Breast epithelium (tissue), 4 donors: ENCODE measurements around the gene MLYCD. TPM values are rescaled to one million over a fixed set of nuclear protein-coding genes. Genes with fewer than 3 reads are reported as not detected.

ENCODE experiments used
- DNase-seq, 2 donors: peaks; one replicate each; pipeline ENCODE4 v3.0.0-alpha.2; 2019; ENCODE audit warnings: low spot score in 2 of 2
- H3K27ac ChIP-seq, 2 donors: fragments of 200-600 bp; sonication (generic) in 1 of 2; one replicate each; pipeline ENCODE4 v1.5.1; 2016 to 2019; ENCODE audit warnings: mild to moderate bottlenecking in 1 of 2
- H3K27me3 ChIP-seq, 2 donors: fragments of 200-600 bp; sonication (generic) in 1 of 2; one replicate each; pipeline versions ENCODE4 v1.5.1 to v1.6.0; 2017 to 2019; ENCODE audit warnings: control low read depth in 1 of 2, mild to moderate bottlenecking in 1 of 2
- H3K36me3 ChIP-seq: fragments of 200-600 bp; one replicate; pipeline ENCODE4 v1.5.1; 2019
- H3K4me1 ChIP-seq, 2 donors: fragments of 200-600 bp; sonication (generic); one replicate each; pipeline ENCODE4 v1.5.1; 2016 to 2019; ENCODE audit warnings: control low read depth in 1 of 2
- H3K4me3 ChIP-seq, 3 donors: fragments of 200-600 bp; sonication (generic); 1 replicate in 2 of 3; 2 replicates in 1 of 3; pipeline ENCODE4 v1.5.1; 2016 to 2019; ENCODE audit warnings: mild to moderate bottlenecking in 3 of 3, moderate library complexity in 2 of 3
- H3K9me3 ChIP-seq, 2 donors: fragments of 200-600 bp; sonication (generic) in 1 of 2; one replicate each; pipeline ENCODE4 v1.5.1; 2016 to 2019; ENCODE audit warnings: control low read depth in 1 of 2
- CTCF ChIP-seq, 3 donors: fragments of 450-650 bp; IDR thresholded peaks; one replicate each; pipeline ENCODE4 v1.5.1; 2016 to 2017; ENCODE audit warnings: antibody characterized with exemption in 3 of 3, mild to moderate bottlenecking in 3 of 3, moderate library complexity in 3 of 3
- POLR2A ChIP-seq: fragments of 450-650 bp; IDR thresholded peaks from one replicate; pipeline ENCODE4 v1.6.1; 2016; ENCODE audit warnings: antibody characterized with exemption, mild to moderate bottlenecking, moderate library complexity
- POLR2AphosphoS5 ChIP-seq, 3 donors: sonication (generic); formaldehyde crosslinking; IDR thresholded peaks; one replicate each; pipeline ENCODE4 v1.6.1; 2017; ENCODE audit warnings: antibody characterized with exemption in 3 of 3
- intact Hi-C: fragments of 100-400 bp; cut with DNase I; formaldehyde crosslinking; loops from one replicate; pipeline ENCODE4 v1.15.1; 2023; ENCODE audit warnings: low total_unique reads
- total RNA-seq, 3 donors: library from RNA; depleted of rRNA; stranded (reverse); fragments of >200 nt; gene quantifications; one replicate each; pipeline ENCODE4 v1.1.0, GENCODE V29; 2016

Gene MLYCD
- total RNA-seq, 3 donors from 2014 or later, result 9.5 to 17.0 (median 12.1) TPM

- TF ChIP-seq POLR2AphosphoS5 (IDR thresholded peaks at IDR 0.05), result no peak
- TF ChIP-seq CTCF (IDR thresholded peaks at IDR 0.05), result no peak
- TF ChIP-seq POLR2A, result no peak
- intact Hi-C loops, result no loop called here
- H3K27me3 ChIP-seq, result no peaks in the 10 kb centered on the region
- no peaks in the 10 kb centered on the region for H3K9me3 ChIP-seq
- no peaks in the 10 kb centered on the region for H3K36me3 ChIP-seq
- no peak overlapping the region for H3K27ac ChIP-seq
- no peaks in the 10 kb centered on the region for H3K4me1 ChIP-seq
- no peak overlapping the region for H3K4me3 ChIP-seq
- no peak for DNase-seq
Observed at GRCh38 chr16:83966153-83966696, 67.3 kb downstream of the MLYCD start.

- intact Hi-C loops, result no loop called here
- no peaks in the 10 kb centered on the region for H3K9me3 ChIP-seq
- DNase-seq, result no peak
- no peak overlapping the region for H3K4me3 ChIP-seq
- no peak for TF ChIP-seq POLR2AphosphoS5 (IDR thresholded peaks at IDR 0.05)
- no peak for TF ChIP-seq CTCF (IDR thresholded peaks at IDR 0.05)
- TF ChIP-seq POLR2A, result no peak
- H3K27me3 ChIP-seq, result no peaks in the 10 kb centered on the region
- H3K36me3 ChIP-seq, result no peaks in the 10 kb centered on the region
- H3K27ac ChIP-seq, result no peak overlapping the region
- H3K4me1 ChIP-seq, result no peaks in the 10 kb centered on the region
Observed at GRCh38 chr16:83967091-83967490, 68.2 kb downstream of the MLYCD start.

- DNase-seq, result no peak
- Histone ChIP-seq H3K27ac (no peak within 1 kb of the TSS), H3K36me3 (no peaks in the 10 kb centered on the region), H3K4me3 (peak within 1 kb of the TSS; percentile 36 to 65 (median 46)), H3K27me3 (no peaks in the 10 kb centered on the region), H3K4me1 (no peaks in the 10 kb centered on the region), H3K9me3 (no peaks in the 10 kb centered on the region)
- intact Hi-C loops, result no loop called here
- TF ChIP-seq CTCF (IDR thresholded peaks at IDR 0.05), result peak in 1 of 3 donors; percentile 17
- no peak for TF ChIP-seq POLR2A
Observed at GRCh38 chr16:83967838-83968305, 69.0 kb downstream of the MLYCD start, which contains the start of gene NECAB2. TSS of gene NECAB2 (plus strand) at chr16:83968244. CDS start at chr16:83968649, 405 bp downstream.

- Histone ChIP-seq H3K9me3 (no peaks in the 10 kb centered on the region), H3K27me3 (no peaks in the 10 kb centered on the region), H3K27ac (no peak overlapping the region), H3K4me1 (no peaks in the 10 kb centered on the region), H3K4me3 (peak overlapping the region; percentile 36 to 65 (median 46)), H3K36me3 (no peaks in the 10 kb centered on the region)
- no peak for DNase-seq
- TF ChIP-seq CTCF (IDR thresholded peaks at IDR 0.05) (no peak), POLR2AphosphoS5 (IDR thresholded peaks at IDR 0.05) (no peak)
- intact Hi-C loops, result no loop called here
Observed at GRCh38 chr16:83968306-83968851, 69.5 kb downstream of the MLYCD start.

- no peak for TF ChIP-seq CTCF (IDR thresholded peaks at IDR 0.05)
- TF ChIP-seq POLR2AphosphoS5 (IDR thresholded peaks at IDR 0.05), result no peak
- TF ChIP-seq POLR2A, result no peak
- intact Hi-C loops, result no loop called here
Observed at GRCh38 chr16:83968891-83969649, 70.2 kb downstream of the MLYCD start.

More at GRCh38 chr16:83968891-83969649, 70.2 kb downstream of the MLYCD start:
- H3K27me3 ChIP-seq, result no peaks in the 10 kb centered on the region
- H3K4me3 ChIP-seq, result peak overlapping the region; percentile 17 to 65 (median 23)
- no peak for DNase-seq
- no peaks in the 10 kb centered on the region for H3K4me1 ChIP-seq
- no peak overlapping the region for H3K27ac ChIP-seq
- no peaks in the 10 kb centered on the region for H3K9me3 ChIP-seq
- H3K36me3 ChIP-seq, result no peaks in the 10 kb centered on the region
